Activated CD4-positive, alpha-beta memory T cell treated with anti-CD3 and anti-CD28 coated beads, Interleukin-2, amount 10 ng/mL, durations not matched to agents 7 days and 5 days (primary cell): Measurements from ENCODE around the gene ADA. TPM values are rescaled to one million over a fixed set of nuclear protein-coding genes. Genes with fewer than 3 reads are reported as not detected.

Experiments
- CTCF ChIA-PET: fragments of 350-600 bp; sonication (Branson Sonifier 250); formaldehyde crosslinking; loops from one replicate; lab custom pipeline; 2021; ENCODE audit warnings: antibody characterized with exemption, inconsistent platforms; lab: Charles Lee
- POLR2A ChIA-PET: fragments of 350-600 bp; sonication (Branson Sonifier 250); formaldehyde crosslinking; loops from one replicate; lab custom pipeline; 2021; ENCODE audit warnings: antibody characterized with exemption; lab: Charles Lee
- DNase-seq: peaks from one replicate; pipeline ENCODE4 v3.0.0-alpha.2; 2020
- H3K27ac Mint-ChIP-seq: one replicate; pipeline ENCODE4 v1.8.0; 2021; ENCODE audit warnings: mild to moderate bottlenecking, mixed read lengths
- H3K27me3 Mint-ChIP-seq: one replicate; pipeline ENCODE4 v1.8.0; 2021; ENCODE audit warnings: mixed read lengths
- H3K36me3 Mint-ChIP-seq: one replicate; pipeline ENCODE4 v1.8.0; 2021; ENCODE audit warnings: low read depth, mixed read lengths
- H3K4me1 Mint-ChIP-seq: one replicate; pipeline ENCODE4 v1.8.0; 2021; ENCODE audit warnings: mixed read lengths
- H3K4me3 Mint-ChIP-seq: one replicate; pipeline ENCODE4 v1.8.0; 2021; ENCODE audit warnings: mild to moderate bottlenecking, mixed read lengths
- H3K9me3 Mint-ChIP-seq: one replicate; pipeline ENCODE4 v1.8.0; 2021; ENCODE audit warnings: mixed read lengths
- total RNA-seq, 2 experiments: library from RNA; stranded (reverse); gene quantifications; one replicate each; pipeline ENCODE4 v1.2.3, GENCODE V29; 2021

Gene ADA
- total RNA-seq, 2 experiments from 2014 or later = 79.0 to 79.7 TPM

DNA sequence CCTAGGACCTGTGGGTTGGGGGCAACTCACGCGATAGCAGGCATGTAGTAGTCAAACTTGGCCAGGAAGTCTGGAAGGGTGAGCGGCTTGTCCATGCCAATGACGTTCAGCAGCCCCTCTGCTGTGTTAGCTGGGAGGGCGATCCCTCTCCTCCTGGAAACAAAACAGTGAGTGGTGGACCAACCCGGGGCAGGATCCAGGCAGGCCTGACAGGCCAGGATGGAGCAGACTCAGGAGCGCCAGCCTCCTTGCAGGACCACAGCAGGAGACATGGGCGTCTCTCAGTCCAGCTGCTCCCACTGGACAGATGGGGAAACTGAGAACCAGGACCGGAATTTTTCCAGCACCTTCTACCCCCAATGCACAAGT lies 22.5 kb downstream of the ADA start:
- Mint-ChIP-seq H3K27ac (no peak overlapping the region), H3K27me3 (no peaks in the 10 kb centered on the region), H3K9me3 (no peaks in the 10 kb centered on the region), H3K4me1 (no peaks in the 10 kb centered on the region), H3K36me3 (peaks cover 48% of the 10 kb centered on the region), H3K4me3 (no peak overlapping the region)
- no peak for DNase-seq
- ChIA-PET POLR2A (interaction anchor here (0.6 kb wide), 1 partner anchor 410 kb away, joined by 3 read pairs; no protein-coding TSS in a partner anchor), CTCF (no interaction called here)

DNA sequence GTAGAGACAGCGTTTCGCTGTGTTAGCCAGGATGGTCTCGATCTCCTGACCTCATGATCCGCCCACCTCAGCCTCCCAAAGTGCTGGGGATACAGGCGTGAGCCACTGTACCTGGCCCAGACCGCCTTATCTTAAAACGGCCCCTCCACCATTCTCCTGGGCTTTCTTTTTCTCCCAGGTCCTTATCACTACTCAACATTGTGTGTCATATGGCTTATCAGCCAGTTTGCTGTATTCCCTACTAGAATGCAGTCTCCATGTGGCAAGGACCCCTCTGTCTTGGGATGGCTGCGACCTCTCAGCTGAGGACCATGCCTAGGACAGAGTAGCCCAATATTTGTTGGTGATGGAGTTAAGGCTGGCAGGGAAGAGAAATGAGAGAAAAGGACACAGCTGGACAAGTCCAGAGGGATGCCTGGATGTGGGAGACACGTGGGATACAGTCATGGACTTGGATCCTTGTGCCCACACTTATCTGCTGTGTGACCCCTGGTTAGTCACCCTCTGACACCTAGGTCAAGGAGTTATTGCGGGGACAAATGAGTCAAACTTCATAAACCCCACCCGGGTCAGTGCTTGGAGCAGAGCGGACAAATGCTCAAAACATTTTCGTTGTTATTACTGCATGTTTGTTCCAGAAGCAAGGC lies 24.0 kb downstream of the ADA start:
- ChIA-PET CTCF (no interaction called here), POLR2A (no interaction called here)

DNA sequence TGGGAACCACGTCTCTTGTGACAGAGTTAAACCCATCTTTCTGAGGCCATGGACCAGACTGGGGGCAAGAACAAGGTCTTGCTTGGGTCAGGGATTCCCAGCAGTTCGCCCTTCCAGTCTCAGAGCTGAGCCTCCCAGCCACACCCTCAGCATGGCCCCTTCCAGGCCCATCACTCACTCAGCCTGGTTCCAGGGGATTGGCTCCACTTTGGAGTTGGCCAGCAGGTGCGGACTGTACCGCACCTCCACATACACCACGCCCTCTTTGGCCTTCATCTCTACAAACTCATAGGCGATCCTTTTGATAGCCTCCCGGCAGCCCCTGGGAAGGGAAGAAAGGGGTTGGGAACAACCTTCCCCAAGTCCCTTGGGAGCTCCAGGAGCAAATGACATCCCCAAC lies 25.2 kb downstream of the ADA start:
- Mint-ChIP-seq H3K4me3 (no peak overlapping the region), H3K4me1 (no peaks in the 10 kb centered on the region), H3K27ac (no peak overlapping the region), H3K27me3 (no peaks in the 10 kb centered on the region), H3K9me3 (peaks cover 5% of the 10 kb centered on the region), H3K36me3 (peaks cover 65% of the 10 kb centered on the region)
- POLR2A ChIA-PET = no interaction called here
- CTCF ChIA-PET = interaction anchor here (0.5 kb wide), 1 partner anchor 19 kb away, joined by 3 read pairs; no protein-coding TSS in a partner anchor
- no peak for DNase-seq

More for the DNA sequence above, 24.0 kb downstream of the ADA start:
- Mint-ChIP-seq H3K9me3 (peaks cover 5% of the 10 kb centered on the region), H3K4me1 (no peaks in the 10 kb centered on the region), H3K36me3 (peaks cover 53% of the 10 kb centered on the region), H3K27me3 (no peaks in the 10 kb centered on the region), H3K27ac (no peak overlapping the region), H3K4me3 (no peak overlapping the region)
- no peak for DNase-seq

DNA sequence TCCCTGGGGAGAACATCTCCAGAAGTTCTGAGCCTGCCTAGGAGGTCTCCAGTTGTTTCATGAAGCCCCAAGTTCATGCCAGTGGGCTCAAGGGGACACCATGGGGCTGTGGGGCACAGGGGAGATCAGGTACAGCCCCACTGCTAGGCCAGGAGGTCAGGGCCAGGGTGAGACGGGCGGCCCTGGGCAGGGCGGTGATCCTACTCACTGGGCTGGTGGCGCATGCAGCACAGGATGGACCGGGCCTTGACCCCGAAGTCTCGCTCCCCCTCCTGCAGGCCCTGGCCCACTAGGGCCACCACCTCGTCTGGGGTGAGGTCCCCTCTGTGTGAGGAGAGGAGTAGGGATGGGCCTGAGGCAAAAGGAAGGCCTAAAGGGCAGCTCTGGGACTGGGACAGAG lies 26.1 kb downstream of the ADA start:
- H3K9me3 Mint-ChIP-seq = peaks cover 5% of the 10 kb centered on the region
- H3K27ac Mint-ChIP-seq = no peak overlapping the region
- DNase-seq = no peak
- POLR2A ChIA-PET = no interaction called here
- H3K36me3 Mint-ChIP-seq = peaks cover 71% of the 10 kb centered on the region
- no peaks in the 10 kb centered on the region for H3K4me1 Mint-ChIP-seq
- no peak overlapping the region for H3K4me3 Mint-ChIP-seq
- no peaks in the 10 kb centered on the region for H3K27me3 Mint-ChIP-seq
- CTCF ChIA-PET = no interaction called here

DNA sequence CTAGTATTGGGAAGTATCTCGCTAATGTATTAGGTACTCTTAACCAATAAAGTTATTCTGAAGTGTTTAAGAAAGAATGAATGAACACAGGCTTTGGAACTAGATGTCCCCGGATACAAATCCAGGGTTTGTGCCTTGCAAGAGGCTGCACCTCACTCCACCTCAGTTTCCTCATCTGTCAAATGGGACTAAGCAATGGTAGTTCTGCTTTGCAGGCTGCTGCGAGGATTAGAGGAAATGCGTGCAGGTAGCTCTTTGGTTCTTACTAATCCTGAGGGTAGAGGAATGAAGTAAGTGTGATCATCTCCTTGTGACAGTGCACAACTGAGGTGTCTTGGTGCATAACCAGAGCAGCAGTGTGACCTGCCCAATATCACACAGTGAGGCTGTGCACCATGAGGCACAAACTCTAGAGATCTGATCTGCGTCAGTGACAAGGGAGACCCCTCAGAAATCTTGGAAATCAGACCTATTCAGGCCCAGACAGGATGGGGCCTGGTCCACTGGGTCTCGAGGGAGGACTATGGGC lies 26.7 kb downstream of the ADA start:
- Mint-ChIP-seq H3K27me3 (no peaks in the 10 kb centered on the region), H3K36me3 (peaks cover 74% of the 10 kb centered on the region), H3K4me1 (no peaks in the 10 kb centered on the region), H3K9me3 (peaks cover 5% of the 10 kb centered on the region), H3K4me3 (no peak overlapping the region), H3K27ac (no peak overlapping the region)
- no peak for DNase-seq
- ChIA-PET CTCF (interaction anchor here (1.0 kb wide), 1 partner anchor 60 kb away, joined by 3 read pairs; no protein-coding TSS in a partner anchor), POLR2A (no interaction called here)

DNA sequence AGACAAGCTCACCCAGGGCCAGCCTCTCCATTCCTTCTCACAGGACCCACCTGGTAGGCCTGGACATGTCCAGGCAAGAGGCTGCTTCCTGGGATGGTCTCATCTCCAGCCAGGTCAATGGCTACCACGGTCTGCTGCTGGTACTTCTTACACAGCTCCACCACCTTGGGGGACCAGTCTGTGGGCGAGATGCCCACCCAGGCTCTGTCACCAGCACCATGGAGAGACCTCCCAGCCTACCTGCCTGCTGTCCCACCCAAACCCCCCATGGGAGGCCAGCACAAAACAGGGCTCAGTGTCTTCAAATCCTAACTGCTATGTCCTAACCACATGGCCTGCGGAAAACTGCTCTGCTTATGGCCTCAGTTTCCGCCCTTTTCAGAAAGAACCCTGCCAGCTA lies 27.3 kb downstream of the ADA start:
- Mint-ChIP-seq H3K36me3 (peaks cover 81% of the 10 kb centered on the region), H3K27me3 (no peaks in the 10 kb centered on the region), H3K4me3 (no peak overlapping the region), H3K27ac (no peak overlapping the region), H3K4me1 (peaks cover 6% of the 10 kb centered on the region), H3K9me3 (peaks cover 5% of the 10 kb centered on the region)
- ChIA-PET CTCF (interaction anchor here (0.7 to 1.0 kb wide), 2 partner anchors 25 to 61 kb away, joined by 3 to 4 read pairs; no protein-coding TSS in a partner anchor), POLR2A (no interaction called here)
- no peak for DNase-seq

DNA sequence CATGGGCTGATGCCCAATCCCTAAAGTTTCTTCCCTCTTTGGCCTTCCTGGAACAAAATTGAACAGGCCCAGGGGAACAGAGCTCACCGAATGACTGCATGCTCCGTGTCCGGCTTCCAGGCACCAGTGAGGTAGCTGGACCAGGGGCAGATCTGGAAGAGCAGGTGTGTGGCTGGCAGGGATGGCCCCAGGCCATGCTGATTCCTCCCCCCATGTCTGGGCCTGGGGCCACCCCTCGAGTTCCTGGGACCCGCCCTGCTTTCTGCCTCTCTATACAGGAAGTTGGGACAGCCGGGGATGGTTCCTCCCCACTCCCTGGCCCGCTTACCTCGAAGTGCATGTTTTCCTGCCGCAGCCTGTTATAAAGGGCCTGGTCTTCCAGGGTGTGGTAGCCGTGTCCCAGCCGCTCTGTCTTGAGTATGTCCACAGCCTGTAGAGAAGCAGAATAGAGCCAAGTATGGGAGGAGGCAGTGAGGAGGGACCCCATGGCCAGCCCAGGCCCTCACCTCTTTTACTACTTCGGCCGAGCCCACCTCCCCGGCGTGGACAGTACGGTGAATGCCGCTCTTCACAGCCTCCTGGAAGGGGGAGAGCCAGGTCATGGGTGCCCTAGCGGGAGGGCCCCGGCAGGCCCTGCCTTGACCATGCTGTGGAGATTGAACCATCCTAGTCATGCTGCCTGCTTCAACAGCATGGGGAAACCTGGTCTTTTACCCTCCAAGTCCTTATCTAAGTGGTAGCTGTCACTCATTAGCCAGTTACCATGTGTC lies 28.8 kb downstream of the ADA start:
- CTCF ChIA-PET = no interaction called here
- H3K27ac Mint-ChIP-seq = no peak overlapping the region
- H3K4me1 Mint-ChIP-seq = peaks cover 18% of the 10 kb centered on the region
- POLR2A ChIA-PET = no interaction called here
- H3K4me3 Mint-ChIP-seq = no peak overlapping the region
- peaks cover 5% of the 10 kb centered on the region for H3K9me3 Mint-ChIP-seq
- no peaks in the 10 kb centered on the region for H3K27me3 Mint-ChIP-seq
- peaks cover 81% of the 10 kb centered on the region for H3K36me3 Mint-ChIP-seq
- no peak for DNase-seq

DNA sequence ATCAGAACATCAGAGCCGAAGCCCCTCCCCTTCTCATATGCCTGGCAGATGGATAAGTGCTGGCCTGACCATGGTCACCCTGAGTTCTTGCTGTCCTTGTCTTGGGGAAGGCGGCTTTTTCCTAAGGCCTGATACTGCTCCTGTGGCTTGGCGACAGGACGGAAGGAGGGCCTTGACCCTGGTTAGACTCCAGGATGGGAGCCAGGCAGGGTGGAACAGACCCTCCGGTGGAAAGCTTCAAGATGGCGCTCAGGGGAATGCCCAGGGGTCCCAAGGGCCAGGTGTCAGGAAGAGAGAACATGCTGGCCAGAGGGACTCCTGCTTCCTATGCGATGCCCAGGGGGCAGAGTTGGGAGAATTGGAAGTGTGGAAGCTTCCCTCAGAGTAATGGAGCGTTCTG lies 29.6 kb downstream of the ADA start:
- no peak overlapping the region for H3K4me3 Mint-ChIP-seq
- ChIA-PET POLR2A (no interaction called here), CTCF (no interaction called here)
- peaks cover 18% of the 10 kb centered on the region for H3K4me1 Mint-ChIP-seq
- no peak overlapping the region for H3K27ac Mint-ChIP-seq
- peaks cover 5% of the 10 kb centered on the region for H3K9me3 Mint-ChIP-seq
- H3K36me3 Mint-ChIP-seq = peaks cover 76% of the 10 kb centered on the region
- no peaks in the 10 kb centered on the region for H3K27me3 Mint-ChIP-seq
- no peak for DNase-seq

DNA sequence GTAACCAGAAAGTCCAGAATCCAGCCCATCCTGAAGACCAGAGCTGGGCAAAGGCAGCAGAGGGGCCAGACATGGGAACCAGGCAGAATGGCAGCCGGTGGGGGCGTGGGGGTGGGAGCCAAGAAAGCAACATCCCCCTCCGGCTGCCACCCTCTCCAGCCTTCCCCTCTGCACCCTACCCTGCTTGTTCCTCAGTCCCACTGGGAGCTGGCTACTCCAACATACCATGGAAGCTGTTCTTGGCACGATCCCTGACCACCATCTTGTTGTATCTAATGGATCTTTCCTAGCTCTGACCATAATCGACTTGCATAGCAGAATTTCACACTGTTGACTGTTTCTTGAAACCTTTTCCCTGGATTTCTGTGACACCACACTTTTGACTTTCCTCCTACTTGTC lies 30.2 kb downstream of the ADA start:
- Mint-ChIP-seq H3K4me3 (no peak overlapping the region), H3K36me3 (peaks cover 70% of the 10 kb centered on the region), H3K9me3 (peaks cover 5% of the 10 kb centered on the region), H3K27ac (no peak overlapping the region), H3K27me3 (no peaks in the 10 kb centered on the region), H3K4me1 (peaks cover 20% of the 10 kb centered on the region)
- ChIA-PET CTCF (no interaction called here), POLR2A (no interaction called here)
- no peak for DNase-seq

DNA sequence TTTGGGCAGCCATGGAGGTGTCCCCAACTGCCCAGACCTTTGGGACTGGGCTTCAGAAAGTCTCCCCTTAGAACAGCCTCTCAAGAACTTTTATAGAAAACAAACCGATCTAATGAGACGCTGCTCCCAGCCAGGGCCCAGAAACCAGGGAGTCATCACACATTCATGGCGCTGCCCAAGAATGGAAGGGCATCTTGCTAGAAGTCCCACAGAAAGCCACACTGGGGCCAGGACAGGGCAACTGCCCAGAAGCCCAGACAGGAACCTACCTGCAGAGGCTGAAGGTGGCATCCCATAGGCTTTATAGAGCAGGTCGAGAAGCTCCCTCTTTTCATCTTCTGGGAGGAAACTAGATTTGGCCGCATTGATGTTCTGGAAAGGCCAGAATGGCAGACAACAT lies 31.5 kb downstream of the ADA start:
- Mint-ChIP-seq H3K27ac (no peak overlapping the region), H3K9me3 (peaks cover 5% of the 10 kb centered on the region), H3K27me3 (no peaks in the 10 kb centered on the region), H3K36me3 (peaks cover 70% of the 10 kb centered on the region), H3K4me1 (peaks cover 33% of the 10 kb centered on the region), H3K4me3 (no peak overlapping the region)
- ChIA-PET POLR2A (no interaction called here), CTCF (no interaction called here)
- DNase-seq = no peak

DNA sequence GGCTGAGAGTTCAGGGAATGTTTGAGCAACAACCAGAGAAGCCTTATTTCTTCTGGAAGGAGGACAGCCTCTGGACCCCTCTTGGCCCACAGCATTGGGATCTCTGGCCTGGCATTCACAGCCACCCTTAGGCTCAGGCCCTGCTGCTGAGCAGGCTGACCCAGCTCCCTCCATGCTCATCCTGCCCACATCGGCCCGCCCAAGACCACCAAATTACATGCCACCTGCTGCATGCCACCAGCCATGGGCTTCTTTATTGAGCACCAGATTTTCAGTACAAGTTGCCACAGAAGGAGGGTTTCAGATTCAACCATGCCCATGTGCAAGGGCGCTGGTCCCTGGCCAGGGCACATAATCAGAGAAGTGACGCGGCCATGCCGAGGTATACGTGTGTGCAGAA lies 32.2 kb downstream of the ADA start:
- H3K27me3 Mint-ChIP-seq = no peaks in the 10 kb centered on the region
- POLR2A ChIA-PET = interaction anchor here (0.6 to 3.3 kb wide), 2 partner anchors 26 to 40 kb away, joined by 3 to 17 read pairs; no protein-coding TSS in a partner anchor
- peaks cover 5% of the 10 kb centered on the region for H3K9me3 Mint-ChIP-seq
- H3K27ac Mint-ChIP-seq = no peak overlapping the region
- H3K4me3 Mint-ChIP-seq = no peak overlapping the region
- H3K36me3 Mint-ChIP-seq = peaks cover 64% of the 10 kb centered on the region
- CTCF ChIA-PET = interaction anchor here (1.5 to 2.3 kb wide), 2 partner anchors 63 to 144 kb away, joined by 3 to 8 read pairs; partner anchors contain the start of gene TTPAL
- H3K4me1 Mint-ChIP-seq = peaks cover 36% of the 10 kb centered on the region
- no peak for DNase-seq

DNA sequence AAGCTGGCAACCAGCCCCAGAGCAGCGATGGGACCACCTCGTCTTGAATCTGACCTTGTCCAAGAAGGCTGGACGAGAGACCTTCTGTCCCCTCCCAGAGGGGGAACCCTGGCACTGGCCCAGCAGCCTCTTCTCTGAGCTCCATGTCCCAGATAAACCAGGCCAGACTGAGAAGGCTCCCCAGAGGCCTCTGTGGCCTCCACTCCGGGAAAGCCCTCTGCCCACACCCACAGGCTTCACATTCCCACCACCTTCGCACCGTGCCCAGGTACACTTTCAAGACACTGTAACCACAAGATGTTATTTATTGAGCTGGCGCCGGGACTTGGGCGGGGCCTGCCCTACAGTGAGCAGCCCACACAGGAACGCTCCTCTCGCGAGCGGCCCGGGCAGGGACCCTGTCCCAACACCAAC lies 33.2 kb downstream of the ADA start:
- Mint-ChIP-seq H3K27me3 (no peaks in the 10 kb centered on the region), H3K27ac (no peak overlapping the region), H3K4me1 (peaks cover 36% of the 10 kb centered on the region), H3K4me3 (no peak overlapping the region), H3K36me3 (peaks cover 61% of the 10 kb centered on the region), H3K9me3 (peaks cover 4% of the 10 kb centered on the region)
- ChIA-PET CTCF (interaction anchor here (0.6 to 2.3 kb wide), 6 partner anchors 8 to 380 kb away, joined by 3 to 8 read pairs (median 3); partner anchors contain the start of gene TTPAL), POLR2A (interaction anchor here (0.6 to 3.3 kb wide), 4 partner anchors 27 to 39 kb away, joined by 3 to 17 read pairs (median 4); no protein-coding TSS in a partner anchor)
- DNase-seq = no peak

DNA sequence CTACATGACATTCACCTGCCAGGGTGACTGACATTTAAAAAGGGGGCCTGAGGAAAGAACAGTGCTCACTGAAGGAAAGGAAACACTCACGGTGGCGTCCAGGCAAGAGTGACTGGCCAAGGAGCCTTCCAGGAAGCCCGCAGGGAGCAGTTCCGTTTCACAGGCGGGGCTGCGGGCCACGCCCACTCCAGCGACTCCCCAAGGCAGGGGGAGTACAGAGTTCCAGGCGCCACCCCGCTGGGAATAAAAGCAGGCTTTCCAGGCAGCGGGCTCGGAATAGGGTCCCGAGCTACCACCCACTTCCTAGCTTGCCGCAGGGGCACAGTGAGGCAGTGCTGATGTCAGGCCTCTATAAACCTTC lies 34.9 kb downstream of the ADA start:
- Mint-ChIP-seq H3K9me3 (no peaks in the 10 kb centered on the region), H3K36me3 (peaks cover 45% of the 10 kb centered on the region), H3K4me1 (peaks cover 36% of the 10 kb centered on the region), H3K27me3 (no peaks in the 10 kb centered on the region), H3K27ac (peak overlapping the region; percentile 21), H3K4me3 (no peak overlapping the region)
- CTCF ChIA-PET = no interaction called here
- DNase-seq = no peak
- POLR2A ChIA-PET = interaction anchor here (1.1 to 3.3 kb wide), 2 partner anchors 29 to 34 kb away, joined by 4 to 17 read pairs; no protein-coding TSS in a partner anchor
